GM18951 (cell line): ENCODE measurements around the gene SIAH2.
"Not testable (repeated sequence)": the region's sequence is repeated elsewhere in the genome, so short reads cannot be mapped to it uniquely, and the experiment has no call there.

Source experiments
- POLR2A ChIP-seq: IDR thresholded peaks from 4 replicates; pipeline ENCODE4 v1.6.1; 2011; ENCODE audit warnings: mild to moderate bottlenecking; ENCODE audit not compliant: insufficient read length, insufficient read depth; ENCODE audit errors: extremely low read depth
- in situ Hi-C: fragments of 300-500 bp; cut with MboI; formaldehyde crosslinking; loops from one replicate; pipeline ENCODE4 v1.12.0; 2022; ENCODE audit warnings: low sequenced_read_pairs, mixed read lengths, inconsistent platforms; ENCODE audit not compliant: unreplicated experiment

Gene SIAH2

GRCh38 chr3:150763122-150763840 is at the start of gene SIAH2:
Gene SIAH2 (minus strand): TSS chr3:150763169. CDS start chr3:150762849, 320 bp downstream.
- in situ Hi-C loops: no loop called here
- peak; percentile 91 for TF ChIP-seq POLR2A

GRCh38 chr3:150811984-150812383 is 49.0 kb upstream of the SIAH2 start:
- in situ Hi-C loops: no loop called here
- no peak for TF ChIP-seq POLR2A

- in situ Hi-C loops: no loop called here
- no peak for TF ChIP-seq POLR2A
Measured at GRCh38 chr3:150810641-150811040, 47.7 kb upstream of the SIAH2 start.

GRCh38 chr3:150806185-150806835 is 43.3 kb upstream of the SIAH2 start:
- in situ Hi-C loops: no loop called here
- no peak for TF ChIP-seq POLR2A

- in situ Hi-C loops: no loop called here
- TF ChIP-seq POLR2A: no peak
Measured at GRCh38 chr3:150805354-150805753, 42.4 kb upstream of the SIAH2 start.

GRCh38 chr3:150803440-150803985 is 40.5 kb upstream of the SIAH2 start:
- in situ Hi-C loops: no loop called here
- no peak for TF ChIP-seq POLR2A

- TF ChIP-seq POLR2A: no peak
- in situ Hi-C loops: no loop called here
Measured at GRCh38 chr3:150800722-150801121, 37.8 kb upstream of the SIAH2 start.

- TF ChIP-seq POLR2A: no peak
- in situ Hi-C loops: no loop called here
Measured at GRCh38 chr3:150798122-150798618, 35.2 kb upstream of the SIAH2 start.

- in situ Hi-C loops: no loop called here
- TF ChIP-seq POLR2A: no peak
Measured at GRCh38 chr3:150797155-150797554, 34.2 kb upstream of the SIAH2 start.

GRCh38 chr3:150796527-150796926 is 33.6 kb upstream of the SIAH2 start:
- in situ Hi-C loops: not testable (repeated sequence)

GRCh38 chr3:150793641-150794040 is 30.7 kb upstream of the SIAH2 start:
- no peak for TF ChIP-seq POLR2A
- in situ Hi-C loops: no loop called here

- in situ Hi-C loops: no loop called here
- no peak for TF ChIP-seq POLR2A
Measured at GRCh38 chr3:150790629-150791028, 27.7 kb upstream of the SIAH2 start.

GRCh38 chr3:150789451-150789850 is 26.5 kb upstream of the SIAH2 start:
- TF ChIP-seq POLR2A: no peak
- in situ Hi-C loops: no loop called here
